Measurements from ENCODE around the gene ATAD3B.
A peak's percentile ranks its signal among the peaks of the same experiment; 100 is the strongest.

The ATAD3B gene

DNA sequence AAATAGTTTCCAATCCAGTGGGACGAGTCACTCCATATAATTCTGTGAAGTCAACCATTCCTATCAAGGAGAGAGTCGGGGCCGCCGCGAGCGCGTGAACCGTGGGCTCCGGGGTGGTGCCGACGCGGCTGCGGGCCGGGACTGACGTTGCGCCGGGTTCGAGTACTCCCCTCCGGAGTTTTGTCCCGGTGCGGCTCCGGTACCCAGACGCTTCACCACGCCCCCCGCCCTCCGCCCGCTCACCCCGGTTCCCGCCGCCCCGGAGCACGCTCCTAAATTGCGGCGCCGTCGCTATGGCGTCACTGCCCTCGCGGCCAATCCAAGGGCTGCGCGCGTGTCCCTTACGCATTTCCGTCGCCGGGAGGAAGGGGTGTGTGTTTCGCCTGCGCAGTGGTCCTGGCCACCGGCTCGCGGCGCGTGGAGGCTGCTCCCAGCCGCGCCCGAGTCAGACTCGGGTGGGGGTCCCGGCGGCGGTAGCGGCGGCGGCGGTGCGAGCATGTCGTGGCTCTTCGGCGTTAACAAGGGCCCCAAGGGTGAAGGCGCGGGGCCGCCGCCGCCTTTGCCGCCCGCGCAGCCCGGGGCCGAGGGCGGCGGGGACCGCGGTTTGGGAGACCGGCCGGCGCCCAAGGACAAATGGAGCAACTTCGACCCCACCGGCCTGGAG lies at the start of gene ATAD3B:
Gene ATAD3B, plus strand, starts transcription at position 377 of the 664 bp plus-strand sequence. Its CDS starts 120 bp downstream, at position 497.
- H3K27me3 ChIP-seq (ENCODE audit: control insufficient read depth, insufficient read depth, low read length): no peaks in the 10 kb centered on the region
- H3K4me1 ChIP-seq (ENCODE audit: control insufficient read depth, insufficient read depth, low read length): no peaks in the 10 kb centered on the region
- peak within 1 kb of the TSS; percentile 76 for H3K4me3 ChIP-seq (ENCODE audit: low read depth, low read length)
- no peaks in the 10 kb centered on the region for H3K9me3 ChIP-seq (ENCODE audit: control insufficient read depth, insufficient read depth, low read length)
- H3K9ac ChIP-seq (ENCODE audit: low read depth, low read length): peak within 1 kb of the TSS; percentile 38
- no peaks in the 10 kb centered on the region for H3K36me3 ChIP-seq (ENCODE audit: control insufficient read depth, insufficient read depth, low read length)

DNA sequence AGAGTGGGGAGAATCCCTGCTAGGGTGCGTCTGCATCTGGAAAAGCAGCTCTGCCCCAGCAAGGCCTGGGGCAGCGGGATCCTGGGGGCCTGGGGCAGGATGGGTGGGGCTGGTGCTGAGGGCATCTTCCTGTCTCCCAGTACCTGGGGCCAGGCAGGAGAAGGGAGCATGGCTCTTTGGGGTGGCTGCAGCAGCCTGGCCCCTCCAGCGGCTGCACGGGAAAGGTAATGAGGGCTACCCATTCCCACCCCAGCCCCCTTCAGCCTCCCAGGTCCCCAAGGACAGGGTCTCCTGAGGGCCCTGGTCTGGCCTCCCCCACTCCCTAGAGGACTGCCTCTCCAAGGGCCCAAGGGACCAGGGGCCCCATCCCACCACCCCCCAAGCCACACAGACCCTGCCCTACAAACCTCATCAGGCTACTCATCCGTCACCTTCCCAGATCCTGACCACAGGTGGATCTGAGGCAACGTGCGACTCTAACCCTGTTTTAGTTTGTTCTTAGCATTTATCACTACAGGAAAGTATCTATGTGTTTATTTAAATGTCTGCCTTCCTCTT lies 49.6 kb upstream of the ATAD3B start:
- Histone ChIP-seq H3K4me1 (ENCODE audit: control insufficient read depth, insufficient read depth, low read length) (peaks cover 4% of the 10 kb centered on the region), H3K27me3 (ENCODE audit: control insufficient read depth, insufficient read depth, low read length) (no peaks in the 10 kb centered on the region), H3K4me3 (ENCODE audit: low read depth, low read length) (no peak overlapping the region), H3K9ac (ENCODE audit: low read depth, low read length) (no peak overlapping the region), H3K36me3 (ENCODE audit: control insufficient read depth, insufficient read depth, low read length) (no peaks in the 10 kb centered on the region), H3K9me3 (ENCODE audit: control insufficient read depth, insufficient read depth, low read length) (no peaks in the 10 kb centered on the region)

DNA sequence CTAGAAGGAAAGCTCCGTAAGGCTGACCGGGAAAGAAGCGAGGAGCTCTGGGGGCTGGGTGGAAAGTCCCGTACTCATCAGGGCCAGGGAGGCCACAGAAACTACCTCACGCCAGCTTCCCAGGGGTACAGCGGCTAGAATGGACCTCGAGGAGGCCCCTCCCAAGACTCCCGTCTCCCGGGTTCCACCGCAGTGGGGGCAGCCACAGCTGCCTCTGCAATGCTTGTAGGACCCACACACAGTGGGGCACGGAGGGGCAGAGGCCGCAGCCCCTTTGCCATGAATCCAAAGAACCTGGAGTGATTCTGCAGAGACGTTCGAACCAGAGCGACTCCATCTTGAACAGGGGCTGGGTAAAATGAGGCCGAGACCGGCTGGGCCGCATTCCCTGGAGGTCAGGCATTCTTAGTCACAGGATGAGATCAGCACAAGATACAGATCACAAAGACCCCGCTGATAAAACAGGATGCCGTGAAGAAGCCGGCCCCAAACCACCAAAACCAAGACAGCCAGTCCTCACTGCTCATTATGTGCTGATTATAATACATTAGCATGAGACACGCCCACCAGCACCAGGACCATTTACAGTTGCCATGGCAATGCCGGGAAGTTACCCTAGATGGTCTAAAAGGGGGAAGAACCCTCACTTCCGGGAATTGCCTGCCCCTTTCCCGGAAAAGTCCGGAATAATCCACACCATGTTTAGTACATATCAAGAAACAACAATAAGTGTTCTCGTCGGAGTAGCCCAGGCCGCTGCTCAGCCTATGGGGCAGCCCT lies 48.9 kb upstream of the ATAD3B start:
- Histone ChIP-seq H3K27me3 (ENCODE audit: control insufficient read depth, insufficient read depth, low read length) (no peaks in the 10 kb centered on the region), H3K9ac (ENCODE audit: low read depth, low read length) (no peak overlapping the region), H3K9me3 (ENCODE audit: control insufficient read depth, insufficient read depth, low read length) (no peaks in the 10 kb centered on the region), H3K4me3 (ENCODE audit: low read depth, low read length) (no peak overlapping the region), H3K4me1 (ENCODE audit: control insufficient read depth, insufficient read depth, low read length) (peaks cover 2% of the 10 kb centered on the region), H3K36me3 (ENCODE audit: control insufficient read depth, insufficient read depth, low read length) (no peaks in the 10 kb centered on the region)

DNA sequence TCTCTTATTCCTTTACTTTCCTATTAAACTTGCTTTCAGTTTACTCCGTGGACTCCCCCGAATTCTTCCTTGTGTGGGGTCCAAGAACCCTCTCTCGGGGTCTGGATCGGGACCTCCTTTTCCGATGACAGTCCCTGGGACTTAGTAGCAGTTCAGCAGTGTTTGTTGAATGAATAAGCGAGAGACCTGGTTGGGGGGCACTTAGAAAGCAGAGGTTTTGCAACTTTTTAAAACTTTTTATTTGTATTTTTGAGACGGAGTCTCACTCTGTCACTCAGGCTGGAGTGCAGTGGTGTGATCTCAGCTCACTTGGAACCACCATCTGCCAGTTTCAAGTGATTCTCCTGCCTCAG lies 48.3 kb upstream of the ATAD3B start:
- peaks cover 2% of the 10 kb centered on the region for H3K4me1 ChIP-seq (ENCODE audit: control insufficient read depth, insufficient read depth, low read length)
- H3K36me3 ChIP-seq (ENCODE audit: control insufficient read depth, insufficient read depth, low read length): no peaks in the 10 kb centered on the region
- H3K4me3 ChIP-seq (ENCODE audit: low read depth, low read length): no peak overlapping the region
- no peaks in the 10 kb centered on the region for H3K27me3 ChIP-seq (ENCODE audit: control insufficient read depth, insufficient read depth, low read length)
- no peak overlapping the region for H3K9ac ChIP-seq (ENCODE audit: low read depth, low read length)
- H3K9me3 ChIP-seq (ENCODE audit: control insufficient read depth, insufficient read depth, low read length): no peaks in the 10 kb centered on the region

- H3K9ac ChIP-seq (ENCODE audit: low read depth, low read length): no peak overlapping the region
- no peaks in the 10 kb centered on the region for H3K27me3 ChIP-seq (ENCODE audit: control insufficient read depth, insufficient read depth, low read length)
- H3K9me3 ChIP-seq (ENCODE audit: control insufficient read depth, insufficient read depth, low read length): no peaks in the 10 kb centered on the region
- H3K4me1 ChIP-seq (ENCODE audit: control insufficient read depth, insufficient read depth, low read length): peaks cover 2% of the 10 kb centered on the region
- no peak overlapping the region for H3K4me3 ChIP-seq (ENCODE audit: low read depth, low read length)
- H3K36me3 ChIP-seq (ENCODE audit: control insufficient read depth, insufficient read depth, low read length): no peaks in the 10 kb centered on the region
Measured at GRCh38 chr1:1424707-1425106, 46.9 kb upstream of the ATAD3B start.

DNA sequence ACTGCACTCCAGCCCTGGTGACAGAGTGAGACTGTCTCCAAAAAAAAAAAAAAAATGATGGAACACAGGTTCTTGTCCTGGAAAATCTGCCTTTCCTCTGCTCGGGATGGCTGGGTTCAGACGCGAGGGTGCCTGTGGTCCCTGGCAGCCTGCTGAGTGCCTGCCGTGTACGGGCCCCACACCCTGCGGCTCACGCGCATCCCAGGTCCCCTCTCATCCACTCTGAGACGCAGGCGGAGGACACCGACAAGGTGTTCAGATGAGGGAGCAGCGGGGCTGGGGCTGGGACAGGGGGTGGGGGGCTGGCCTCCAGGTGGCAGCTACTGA lies 46.2 kb upstream of the ATAD3B start:
- peaks cover 2% of the 10 kb centered on the region for H3K4me1 ChIP-seq (ENCODE audit: control insufficient read depth, insufficient read depth, low read length)
- H3K9ac ChIP-seq (ENCODE audit: low read depth, low read length): no peak overlapping the region
- no peak overlapping the region for H3K4me3 ChIP-seq (ENCODE audit: low read depth, low read length)
- H3K27me3 ChIP-seq (ENCODE audit: control insufficient read depth, insufficient read depth, low read length): no peaks in the 10 kb centered on the region
- H3K36me3 ChIP-seq (ENCODE audit: control insufficient read depth, insufficient read depth, low read length): no peaks in the 10 kb centered on the region
- H3K9me3 ChIP-seq (ENCODE audit: control insufficient read depth, insufficient read depth, low read length): no peaks in the 10 kb centered on the region

DNA sequence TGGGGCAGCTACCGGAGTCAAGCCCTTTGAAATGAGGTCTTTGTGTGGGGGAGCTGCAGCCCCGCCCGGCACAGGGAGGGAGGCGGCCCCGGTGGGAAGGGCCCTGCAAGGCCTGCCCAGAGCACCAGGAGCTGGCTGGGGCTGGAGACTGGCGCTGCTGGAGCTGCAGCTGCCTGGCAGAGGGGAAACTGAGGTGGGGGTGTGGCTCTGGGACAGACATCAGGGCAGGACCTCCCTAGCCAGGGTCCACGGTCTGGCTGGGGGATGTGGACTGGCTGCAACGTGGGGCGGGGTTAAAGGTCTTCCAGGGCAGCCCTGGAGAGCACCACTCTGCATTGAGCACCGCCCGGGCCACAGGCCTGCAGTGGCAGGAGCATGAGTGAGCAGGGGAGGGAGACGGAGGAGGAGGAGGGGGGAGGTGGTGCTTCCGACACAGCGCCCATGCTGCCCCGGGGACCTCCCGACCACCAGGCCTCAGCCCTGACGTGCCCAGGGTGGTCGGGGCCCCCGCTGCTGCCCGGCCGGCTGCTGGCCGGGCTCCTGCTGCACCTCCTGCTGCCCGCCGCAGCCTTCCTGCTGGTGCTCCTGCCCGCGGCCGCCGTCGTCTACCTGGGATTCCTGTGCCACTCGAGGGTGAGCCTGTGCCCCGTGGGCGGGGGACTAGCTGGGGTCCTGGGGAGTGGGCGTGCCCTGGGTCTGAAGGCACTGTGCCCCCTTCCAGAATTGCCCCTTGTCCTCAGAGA lies 45.6 kb upstream of the ATAD3B start:
- Histone ChIP-seq H3K9me3 (ENCODE audit: control insufficient read depth, insufficient read depth, low read length) (no peaks in the 10 kb centered on the region), H3K9ac (ENCODE audit: low read depth, low read length) (no peak overlapping the region), H3K4me1 (ENCODE audit: control insufficient read depth, insufficient read depth, low read length) (peaks cover 2% of the 10 kb centered on the region), H3K36me3 (ENCODE audit: control insufficient read depth, insufficient read depth, low read length) (no peaks in the 10 kb centered on the region), H3K27me3 (ENCODE audit: control insufficient read depth, insufficient read depth, low read length) (no peaks in the 10 kb centered on the region), H3K4me3 (ENCODE audit: low read depth, low read length) (no peak overlapping the region)

DNA sequence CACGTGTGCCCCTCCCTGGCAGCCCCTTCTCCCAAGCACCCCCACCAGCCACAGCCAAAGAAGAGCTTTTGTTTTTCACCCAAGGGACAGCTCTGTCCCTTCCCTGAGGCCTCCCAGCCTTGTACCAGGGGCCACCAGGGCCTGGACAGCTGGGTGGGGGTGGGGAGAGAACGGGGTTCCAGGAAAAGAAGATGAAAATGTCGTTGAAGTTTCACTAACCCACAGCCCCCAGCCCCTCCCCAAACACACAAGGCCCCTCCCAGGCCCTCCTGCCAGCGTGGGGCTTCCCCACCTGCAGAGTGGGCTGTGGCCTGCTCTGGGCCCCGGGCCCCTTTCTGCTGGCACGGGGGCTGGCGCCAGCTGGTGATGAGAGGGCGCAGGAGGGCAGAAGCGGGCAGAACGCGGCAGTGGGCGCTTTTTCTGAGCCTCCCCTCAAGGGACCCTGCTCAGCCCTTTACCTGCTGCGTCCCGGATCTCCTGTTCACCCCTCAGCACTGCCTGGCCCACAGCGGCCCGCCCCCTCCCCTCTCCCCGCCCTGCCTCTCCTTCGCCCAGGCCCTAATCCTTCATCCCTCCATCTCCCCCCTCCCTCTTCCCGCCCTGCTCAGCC lies 45.0 kb upstream of the ATAD3B start:
- H3K9me3 ChIP-seq (ENCODE audit: control insufficient read depth, insufficient read depth, low read length): no peaks in the 10 kb centered on the region
- H3K36me3 ChIP-seq (ENCODE audit: control insufficient read depth, insufficient read depth, low read length): no peaks in the 10 kb centered on the region
- H3K27me3 ChIP-seq (ENCODE audit: control insufficient read depth, insufficient read depth, low read length): no peaks in the 10 kb centered on the region
- no peak overlapping the region for H3K9ac ChIP-seq (ENCODE audit: low read depth, low read length)
- H3K4me1 ChIP-seq (ENCODE audit: control insufficient read depth, insufficient read depth, low read length): no peaks in the 10 kb centered on the region
- no peak overlapping the region for H3K4me3 ChIP-seq (ENCODE audit: low read depth, low read length)

DNA sequence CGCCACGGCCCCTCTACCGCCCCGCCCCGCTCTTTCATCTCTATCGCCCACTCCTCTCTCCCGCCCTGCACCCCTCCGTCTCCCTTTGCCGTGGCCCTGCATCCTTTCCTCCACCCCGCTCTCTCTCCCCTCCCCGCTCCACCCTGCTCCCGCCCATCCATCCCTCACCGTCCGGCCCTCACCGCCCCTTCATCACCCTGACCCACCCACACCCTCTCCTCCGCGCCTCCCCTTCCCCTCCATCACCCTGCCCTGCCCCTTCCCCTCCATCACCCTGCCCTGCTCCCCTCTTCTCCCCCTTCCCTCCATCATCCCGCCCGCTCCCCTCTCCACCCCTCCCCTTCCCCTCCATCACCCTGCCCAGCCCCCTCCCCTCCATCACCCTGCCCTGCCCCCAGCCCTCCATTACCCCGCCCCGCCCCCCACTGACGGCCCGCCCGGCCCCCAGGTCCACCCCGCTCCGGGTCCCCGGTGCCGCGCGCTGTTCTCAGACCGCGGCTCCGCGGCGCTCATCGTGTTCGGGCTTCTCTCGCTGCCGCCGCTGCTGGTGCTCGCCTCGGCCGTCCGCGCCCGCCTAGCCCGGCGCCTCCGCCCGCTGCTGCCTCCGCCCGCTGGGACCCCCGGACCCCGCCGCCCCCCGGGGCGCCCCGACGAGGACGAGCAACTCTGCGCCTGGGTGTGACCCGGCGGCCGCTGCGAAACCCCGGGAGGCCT lies 44.3 kb upstream of the ATAD3B start:
- Histone ChIP-seq H3K4me3 (ENCODE audit: low read depth, low read length) (no peak overlapping the region), H3K9ac (ENCODE audit: low read depth, low read length) (no peak overlapping the region), H3K4me1 (ENCODE audit: control insufficient read depth, insufficient read depth, low read length) (no peaks in the 10 kb centered on the region), H3K9me3 (ENCODE audit: control insufficient read depth, insufficient read depth, low read length) (no peaks in the 10 kb centered on the region), H3K36me3 (ENCODE audit: control insufficient read depth, insufficient read depth, low read length) (no peaks in the 10 kb centered on the region), H3K27me3 (ENCODE audit: control insufficient read depth, insufficient read depth, low read length) (no peaks in the 10 kb centered on the region)

GRCh38 chr1:1427820-1428148 lies 43.8 kb upstream of the ATAD3B start:
- no peak overlapping the region for H3K4me3 ChIP-seq (ENCODE audit: low read depth, low read length)
- H3K9me3 ChIP-seq (ENCODE audit: control insufficient read depth, insufficient read depth, low read length): no peaks in the 10 kb centered on the region
- H3K36me3 ChIP-seq (ENCODE audit: control insufficient read depth, insufficient read depth, low read length): no peaks in the 10 kb centered on the region
- H3K27me3 ChIP-seq (ENCODE audit: control insufficient read depth, insufficient read depth, low read length): no peaks in the 10 kb centered on the region
- H3K9ac ChIP-seq (ENCODE audit: low read depth, low read length): no peak overlapping the region
- H3K4me1 ChIP-seq (ENCODE audit: control insufficient read depth, insufficient read depth, low read length): no peaks in the 10 kb centered on the region

DNA sequence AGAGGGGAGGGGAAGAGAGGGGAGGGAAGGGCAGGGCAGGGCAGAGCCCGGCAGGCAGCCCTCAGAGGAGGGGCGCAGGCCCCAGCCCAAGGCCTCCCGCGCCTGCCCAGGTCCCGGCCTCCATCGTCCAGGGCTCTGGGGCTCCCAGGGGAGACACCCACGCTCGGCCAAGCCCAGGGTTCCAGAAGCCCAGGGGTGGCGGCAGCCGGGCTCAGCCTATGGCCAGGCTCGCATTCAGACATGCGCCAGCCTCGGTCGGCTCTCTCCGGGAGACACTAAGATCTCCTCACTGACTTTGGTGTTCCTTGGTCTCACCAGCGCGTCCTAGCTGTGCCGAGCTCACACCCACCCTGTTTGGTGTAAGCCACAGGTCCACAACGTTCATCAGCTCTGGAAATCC lies 43.4 kb upstream of the ATAD3B start:
- Histone ChIP-seq H3K4me3 (ENCODE audit: low read depth, low read length) (no peak overlapping the region), H3K27me3 (ENCODE audit: control insufficient read depth, insufficient read depth, low read length) (no peaks in the 10 kb centered on the region), H3K36me3 (ENCODE audit: control insufficient read depth, insufficient read depth, low read length) (no peaks in the 10 kb centered on the region), H3K9me3 (ENCODE audit: control insufficient read depth, insufficient read depth, low read length) (no peaks in the 10 kb centered on the region), H3K9ac (ENCODE audit: low read depth, low read length) (no peak overlapping the region), H3K4me1 (ENCODE audit: control insufficient read depth, insufficient read depth, low read length) (no peaks in the 10 kb centered on the region)

Measured in iPS-15b (cell line).